Lower lobe of right lung (tissue), 2 donors: Measurements from ENCODE around the gene CALD1. TPM values are rescaled to one million over a fixed set of nuclear protein-coding genes. Genes with fewer than 3 reads are reported as not detected.

Source experiments
- ATAC-seq, 2 donors: fragments of 200-7000 bp; cut with Tn5 transposase; one replicate each; pipeline ENCODE4 v1.9.1; 2020 to 2022; ENCODE audit warnings: mild to moderate bottlenecking in 2 of 2, moderate library complexity in 2 of 2
- DNase-seq: peaks from one replicate; pipeline ENCODE4 v3.0.0-alpha.2; 2020
- H3K27ac ChIP-seq: fragments of 200-600 bp; one replicate; pipeline ENCODE4 v1.8.0; 2022
- H3K27me3 ChIP-seq: fragments of 200-600 bp; one replicate; pipeline ENCODE4 v1.8.0; 2022; ENCODE audit warnings: low read depth
- H3K36me3 ChIP-seq: fragments of 200-600 bp; one replicate; pipeline ENCODE4 v1.8.0; 2022; ENCODE audit warnings: mild to moderate bottlenecking
- H3K4me1 ChIP-seq: fragments of 200-600 bp; one replicate; pipeline ENCODE4 v1.8.0; 2022
- H3K4me3 ChIP-seq: fragments of 200-600 bp; one replicate; pipeline ENCODE4 v1.8.0; 2022; ENCODE audit warnings: mild to moderate bottlenecking
- H3K9me3 ChIP-seq: fragments of 200-600 bp; one replicate; pipeline ENCODE4 v1.8.0; 2022
- intact Hi-C: fragments of 100-400 bp; cut with DNase I; formaldehyde crosslinking; loops from one replicate; pipeline ENCODE4 v1.11.0; 2022
- total RNA-seq: library from RNA; stranded (reverse); fragmentation: NEBNext Ultra II Directional; extraction: Animal tissue kit (Norgen Biotek cat#: 25700); gene quantifications from one replicate; pipeline ENCODE4 v1.2.1, GENCODE V29; 2021
- TF ChIP-seq, protein P1 (sequence below): fragments of 200-600 bp; IDR thresholded peaks from one replicate; pipeline ENCODE4 v1.8.0; 2022; ENCODE audit warnings: antibody characterized with exemption, mild to moderate bottlenecking
- donor health status: DM: no; HTN: yes; CAD: no; lungs with severe emphysema.

The CALD1 gene
- total RNA-seq, 1 donor from 2014 or later: 140 TPM

DNA sequence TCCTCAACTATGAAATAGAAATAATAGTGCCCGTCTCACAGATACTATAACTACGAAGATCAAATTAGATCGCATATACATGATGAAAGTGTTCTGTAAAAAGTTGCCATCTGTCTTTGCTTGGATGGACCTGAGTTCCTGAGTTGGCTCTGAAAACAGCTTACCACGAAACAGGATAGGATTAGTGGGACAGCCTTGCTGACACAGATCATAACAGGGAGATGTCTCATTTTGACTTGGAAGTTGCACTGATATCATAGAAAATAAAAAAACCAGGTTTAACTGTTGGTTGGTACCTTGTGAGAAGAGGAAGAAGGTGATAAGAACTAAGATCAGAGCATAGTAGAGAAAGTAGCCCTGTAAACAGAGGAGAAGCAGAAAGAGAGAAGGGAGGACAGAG, 127.6 kb downstream of the CALD1 start:
- H3K9me3 ChIP-seq: no peaks in the 10 kb centered on the region
- H3K27ac ChIP-seq: no peak overlapping the region
- intact Hi-C loops: no loop called here
- no peak for ATAC-seq
- DNase-seq: no peak
- H3K36me3 ChIP-seq: no peaks in the 10 kb centered on the region
- no peaks in the 10 kb centered on the region for H3K27me3 ChIP-seq
- TF ChIP-seq, protein P1, sequence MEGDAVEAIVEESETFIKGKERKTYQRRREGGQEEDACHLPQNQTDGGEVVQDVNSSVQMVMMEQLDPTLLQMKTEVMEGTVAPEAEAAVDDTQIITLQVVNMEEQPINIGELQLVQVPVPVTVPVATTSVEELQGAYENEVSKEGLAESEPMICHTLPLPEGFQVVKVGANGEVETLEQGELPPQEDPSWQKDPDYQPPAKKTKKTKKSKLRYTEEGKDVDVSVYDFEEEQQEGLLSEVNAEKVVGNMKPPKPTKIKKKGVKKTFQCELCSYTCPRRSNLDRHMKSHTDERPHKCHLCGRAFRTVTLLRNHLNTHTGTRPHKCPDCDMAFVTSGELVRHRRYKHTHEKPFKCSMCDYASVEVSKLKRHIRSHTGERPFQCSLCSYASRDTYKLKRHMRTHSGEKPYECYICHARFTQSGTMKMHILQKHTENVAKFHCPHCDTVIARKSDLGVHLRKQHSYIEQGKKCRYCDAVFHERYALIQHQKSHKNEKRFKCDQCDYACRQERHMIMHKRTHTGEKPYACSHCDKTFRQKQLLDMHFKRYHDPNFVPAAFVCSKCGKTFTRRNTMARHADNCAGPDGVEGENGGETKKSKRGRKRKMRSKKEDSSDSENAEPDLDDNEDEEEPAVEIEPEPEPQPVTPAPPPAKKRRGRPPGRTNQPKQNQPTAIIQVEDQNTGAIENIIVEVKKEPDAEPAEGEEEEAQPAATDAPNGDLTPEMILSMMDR: no peak
- H3K4me3 ChIP-seq: no peak overlapping the region
- peaks cover 18% of the 10 kb centered on the region for H3K4me1 ChIP-seq

DNA sequence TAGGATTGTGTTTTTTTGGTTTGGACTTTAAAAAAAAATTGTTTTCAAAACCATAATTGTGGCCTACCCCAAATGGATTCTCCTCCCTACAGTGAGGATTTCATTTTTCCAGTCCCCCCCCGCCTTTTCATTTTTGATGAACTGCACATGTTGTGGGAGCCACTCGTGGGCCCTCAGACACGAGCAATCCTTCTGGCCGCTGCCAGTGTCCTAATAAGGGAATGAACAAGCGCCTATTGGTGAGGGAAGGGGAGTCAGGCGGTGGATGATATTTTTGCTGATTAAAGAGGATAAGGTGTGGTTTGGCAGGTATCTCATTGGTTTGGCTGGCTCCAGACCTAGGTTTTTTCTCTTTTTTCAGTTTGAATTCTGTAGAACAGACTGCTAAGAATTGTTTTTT, 128.2 kb downstream of the CALD1 start:
- Histone ChIP-seq H3K36me3 (no peaks in the 10 kb centered on the region), H3K9me3 (no peaks in the 10 kb centered on the region), H3K27me3 (no peaks in the 10 kb centered on the region), H3K27ac (no peak overlapping the region), H3K4me1 (peaks cover 18% of the 10 kb centered on the region), H3K4me3 (no peak overlapping the region)
- DNase-seq (no peak), ATAC-seq (no peak)
- intact Hi-C loops: no loop called here
- TF ChIP-seq, protein P1: no peak

DNA sequence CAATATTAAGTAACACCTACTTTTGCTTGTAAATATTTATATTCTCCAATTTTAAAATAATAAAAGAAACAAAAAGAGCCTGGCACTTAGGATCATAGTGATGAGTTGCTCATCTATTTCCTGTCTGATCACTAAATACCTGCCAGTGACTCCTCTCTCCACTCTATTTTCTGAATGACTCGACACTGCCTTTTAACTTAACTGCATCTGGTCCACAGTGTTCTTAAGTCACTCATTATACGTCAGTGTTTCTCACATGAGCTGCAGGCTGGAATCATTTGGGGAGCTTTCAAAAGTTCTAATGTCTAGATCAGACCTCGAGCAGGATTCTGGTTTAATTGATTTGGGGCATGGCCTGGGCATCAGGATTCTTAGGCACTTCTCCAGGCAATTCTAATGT, 128.9 kb downstream of the CALD1 start:
- TF ChIP-seq, protein P1: no peak
- H3K4me1 ChIP-seq: peaks cover 18% of the 10 kb centered on the region
- no peak for DNase-seq
- H3K27me3 ChIP-seq: no peaks in the 10 kb centered on the region
- no peak overlapping the region for H3K27ac ChIP-seq
- no peaks in the 10 kb centered on the region for H3K9me3 ChIP-seq
- ATAC-seq: no peak
- H3K36me3 ChIP-seq: no peaks in the 10 kb centered on the region
- H3K4me3 ChIP-seq: no peak overlapping the region
- intact Hi-C loops: no loop called here

DNA sequence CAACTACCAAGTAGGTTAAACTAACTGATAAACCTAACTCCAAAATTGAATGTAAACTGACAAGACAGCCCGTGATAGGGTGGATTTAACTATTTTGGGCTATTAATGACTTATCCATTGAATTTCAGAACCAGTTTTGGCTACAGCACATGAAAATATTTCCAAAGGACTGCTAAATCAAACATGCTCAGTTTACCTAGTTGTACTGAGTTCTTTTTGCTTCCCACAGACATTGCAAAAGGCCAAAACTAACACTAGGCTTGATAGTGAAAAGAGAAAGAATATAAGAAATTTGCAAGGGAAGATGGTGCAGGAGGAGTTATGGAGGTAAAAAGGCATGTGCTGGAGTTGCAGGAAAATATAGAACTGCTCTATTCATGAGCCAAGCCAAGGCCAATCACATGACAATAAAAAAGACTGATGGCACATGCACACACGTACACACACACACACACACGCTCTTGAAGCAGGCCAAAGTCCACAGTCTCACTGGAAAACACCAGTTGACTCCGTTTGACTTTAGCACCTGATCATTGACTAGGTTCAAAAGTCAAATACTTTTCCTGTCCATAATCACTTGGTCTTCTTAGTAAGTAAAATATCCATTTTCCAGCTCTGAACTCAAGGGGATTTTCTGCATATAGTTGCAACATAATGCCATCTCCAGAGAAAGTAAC, 130.9 kb downstream of the CALD1 start:
- intact Hi-C loops: no loop called here
- Histone ChIP-seq H3K36me3 (no peaks in the 10 kb centered on the region), H3K4me3 (no peak overlapping the region), H3K27ac (no peak overlapping the region), H3K9me3 (no peaks in the 10 kb centered on the region), H3K27me3 (no peaks in the 10 kb centered on the region), H3K4me1 (peaks cover 16% of the 10 kb centered on the region)
- TF ChIP-seq, protein P1: no peak
- no peak for DNase-seq
- ATAC-seq: no peak

DNA sequence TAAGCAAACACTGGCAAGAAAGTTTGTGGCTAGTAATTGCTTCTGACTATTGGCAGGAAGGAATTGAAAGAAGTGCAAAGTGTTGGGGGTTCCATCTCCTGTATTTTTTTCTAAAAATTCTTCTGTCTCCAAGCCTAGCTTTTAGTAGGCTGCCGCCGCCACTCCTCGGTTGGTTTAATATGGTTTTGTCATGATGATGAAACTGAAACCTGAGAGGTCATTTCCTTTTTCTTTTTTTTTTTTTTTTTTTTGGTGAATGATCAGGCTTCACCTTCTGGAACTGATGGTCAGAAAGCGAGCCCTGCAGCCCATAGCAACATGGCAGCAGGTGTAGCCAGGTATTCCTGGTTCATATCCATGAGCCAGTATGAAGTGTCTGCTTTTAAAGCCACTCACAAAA, 131.5 kb downstream of the CALD1 start:
- ATAC-seq (no peak), DNase-seq (no peak)
- Histone ChIP-seq H3K4me3 (no peak overlapping the region), H3K36me3 (no peaks in the 10 kb centered on the region), H3K9me3 (no peaks in the 10 kb centered on the region), H3K27me3 (no peaks in the 10 kb centered on the region), H3K4me1 (peaks cover 10% of the 10 kb centered on the region), H3K27ac (no peak overlapping the region)
- intact Hi-C loops: no loop called here
- TF ChIP-seq, protein P1: no peak
